Osteoblast (primary cell): ENCODE results near the gene PPIP5K1. TPM values are rescaled to one million over a fixed set of nuclear protein-coding genes. Genes with fewer than 3 reads are reported as not detected.

Source experiments
- DNase-seq: peaks from one replicate; pipeline ENCODE4 v3.0.0; 2011; ENCODE audit warnings: low spot score, mixed read lengths; ENCODE audit not compliant: insufficient read length; ENCODE audit errors: missing footprints
- H2AFZ ChIP-seq: 2 replicates; pipeline ENCODE4 v1.6.0; 2011; ENCODE audit warnings: mild to moderate bottlenecking, low read length
- H3K27ac ChIP-seq: 2 replicates; pipeline ENCODE4 v1.5.1; 2011; ENCODE audit warnings: mild to moderate bottlenecking, low read depth, low read length, moderate library complexity
- H3K27me3 ChIP-seq: 2 replicates; pipeline ENCODE4 v1.6.0; 2012; ENCODE audit warnings: mild to moderate bottlenecking, control low read depth, inconsistent platforms, low read length, moderate library complexity; ENCODE audit not compliant: insufficient read depth
- H3K36me3 ChIP-seq: 2 replicates; pipeline ENCODE4 v1.5.1; 2011; ENCODE audit warnings: mild to moderate bottlenecking, low read length, control low read depth, moderate library complexity; ENCODE audit not compliant: insufficient read depth
- H3K4me1 ChIP-seq: 2 replicates; pipeline ENCODE4 v1.5.1; 2011; ENCODE audit warnings: mild to moderate bottlenecking, low read length, control low read depth, moderate library complexity; ENCODE audit not compliant: insufficient read depth
- H3K4me2 ChIP-seq: 2 replicates; pipeline ENCODE4 v1.6.0; 2011; ENCODE audit warnings: mild to moderate bottlenecking, low read length; ENCODE audit not compliant: insufficient read depth
- H3K4me3 ChIP-seq: fragments of 200-600 bp; sonication (generic); 3 replicates; pipeline ENCODE4 v1.5.1; 2012; ENCODE audit warnings: mild to moderate bottlenecking, low read length, inconsistent platforms; ENCODE audit not compliant: insufficient read depth
- H3K79me2 ChIP-seq: 2 replicates; pipeline ENCODE4 v1.6.0; 2012; ENCODE audit warnings: mild to moderate bottlenecking, low read length, control low read depth, inconsistent platforms; ENCODE audit not compliant: insufficient read depth
- H3K9me3 ChIP-seq: 2 replicates; pipeline ENCODE4 v1.5.1; 2011; ENCODE audit warnings: low read depth, low read length, control low read depth
- H4K20me1 ChIP-seq: 2 replicates; pipeline ENCODE4 v1.6.0; 2012; ENCODE audit warnings: mild to moderate bottlenecking, low read length, control low read depth; ENCODE audit not compliant: insufficient read depth
- CTCF ChIP-seq: IDR thresholded peaks from 2 replicates; pipeline ENCODE4 v1.5.1; 2011; ENCODE audit warnings: mild to moderate bottlenecking, low read depth, low read length, moderate library complexity; ENCODE audit errors: extremely low read depth
- total RNA-seq: library from RNA; depleted of rRNA; stranded (reverse); fragments of >200 nt; gene quantifications from 2 replicates; pipeline ENCODE4 v1.2.3, GENCODE V29; 2012

PPIP5K1 gene
- total RNA-seq, 1 donor, result 20.3 TPM

- Histone ChIP-seq H2AFZ (peak overlapping the region; percentile 73), H3K36me3 (peaks cover 34% of the 10 kb centered on the region), H3K9me3 (no peaks in the 10 kb centered on the region), H3K27ac (peak overlapping the region; percentile 77), H3K27me3 (no peaks in the 10 kb centered on the region), H3K4me1 (peaks cover 42% of the 10 kb centered on the region), H3K79me2 (peaks cover 58% of the 10 kb centered on the region), H4K20me1 (peaks cover 49% of the 10 kb centered on the region), H3K4me2 (peak overlapping the region; percentile 97), H3K4me3 (peak overlapping the region; percentile 98)
- no peak for TF ChIP-seq CTCF
- peak; percentile 91 for DNase-seq
These were observed 71.7 kb downstream of the PPIP5K1 start for GRCh38 chr15:43518197-43518761.

- Histone ChIP-seq H3K4me2 (peak within 1 kb of the TSS; percentile 97), H3K4me1 (peaks cover 43% of the 10 kb centered on the region), H3K36me3 (peaks cover 27% of the 10 kb centered on the region), H3K79me2 (peaks cover 55% of the 10 kb centered on the region), H3K27ac (peak within 1 kb of the TSS; percentile 77), H4K20me1 (peaks cover 42% of the 10 kb centered on the region), H3K9me3 (no peaks in the 10 kb centered on the region), H2AFZ (peak within 1 kb of the TSS; percentile 79), H3K27me3 (no peaks in the 10 kb centered on the region), H3K4me3 (peak within 1 kb of the TSS; percentile 98)
- TF ChIP-seq CTCF, result no peak
- DNase-seq, result peak; percentile 92
These were observed 72.4 kb downstream of the PPIP5K1 start, which contains the start of gene MAP1A for GRCh38 chr15:43517354-43518196. Gene MAP1A (plus strand): TSS chr15:43517608. CDS start chr15:43521474, 3,866 bp downstream.

- peak overlapping the region; percentile 77 for H3K27ac ChIP-seq
- peak; percentile 68 for DNase-seq
- H3K79me2 ChIP-seq, result peaks cover 48% of the 10 kb centered on the region
- no peaks in the 10 kb centered on the region for H3K9me3 ChIP-seq
- no peaks in the 10 kb centered on the region for H3K27me3 ChIP-seq
- peak overlapping the region; percentile 97 for H3K4me2 ChIP-seq
- H2AFZ ChIP-seq, result peak overlapping the region; percentile 79
- peaks cover 20% of the 10 kb centered on the region for H3K36me3 ChIP-seq
- H4K20me1 ChIP-seq, result peaks cover 35% of the 10 kb centered on the region
- H3K4me1 ChIP-seq, result peaks cover 43% of the 10 kb centered on the region
- no peak for TF ChIP-seq CTCF
- peak overlapping the region; percentile 98 for H3K4me3 ChIP-seq
These were observed 73.1 kb downstream of the PPIP5K1 start for GRCh38 chr15:43516801-43517353.

GRCh38 chr15:43516185-43516584 lies 73.8 kb downstream of the PPIP5K1 start:
- peak overlapping the region; percentile 54 for H2AFZ ChIP-seq
- no peak for TF ChIP-seq CTCF

More at GRCh38 chr15:43516185-43516584, 73.8 kb downstream of the PPIP5K1 start:
- no peaks in the 10 kb centered on the region for H3K9me3 ChIP-seq
- peaks cover 49% of the 10 kb centered on the region for H3K4me1 ChIP-seq
- H3K36me3 ChIP-seq, result peaks cover 13% of the 10 kb centered on the region
- peak overlapping the region; percentile 98 for H3K4me3 ChIP-seq
- peaks cover 44% of the 10 kb centered on the region for H3K79me2 ChIP-seq
- DNase-seq, result peak; percentile 62
- H3K27me3 ChIP-seq, result no peaks in the 10 kb centered on the region
- peaks cover 28% of the 10 kb centered on the region for H4K20me1 ChIP-seq
- H3K27ac ChIP-seq, result peak overlapping the region; percentile 77
- H3K4me2 ChIP-seq, result peak overlapping the region; percentile 97
